Neutrophil (primary cell): Measurements from ENCODE around the gene CALHM1.
A peak's percentile ranks its signal among the peaks of the same experiment; 100 is the strongest.

Source experiments
- H3K27ac ChIP-seq: fragments of 200-600 bp; sonication (generic); 2 replicates; pipeline ENCODE4 v1.5.1; 2016; ENCODE audit warnings: mild to moderate bottlenecking, moderate library complexity
- H3K27me3 ChIP-seq: fragments of 200-600 bp; sonication (generic); 2 replicates; pipeline ENCODE4 v1.6.0; 2016; ENCODE audit warnings: mild to moderate bottlenecking
- H3K36me3 ChIP-seq: fragments of 200-600 bp; sonication (generic); 2 replicates; pipeline ENCODE4 v1.5.1; 2017
- H3K4me1 ChIP-seq, 2 experiments: fragments of 200-600 bp in 1 of 2; sonication (generic) in 1 of 2; 1 replicate in 1 of 2; 2 replicates in 1 of 2; pipeline versions ENCODE4 v1.5.1 to v1.6.1; 2013 to 2016; ENCODE audit warnings: low read depth in 1 of 2, low read length in 1 of 2, mild to moderate bottlenecking in 1 of 2, moderate library complexity in 1 of 2; ENCODE audit not compliant: control insufficient read depth in 1 of 2, insufficient read depth in 1 of 2
- H3K4me3 ChIP-seq, 2 experiments: fragments of 200-600 bp in 1 of 2; sonication (generic) in 1 of 2; 1 replicate in 1 of 2; 2 replicates in 1 of 2; pipeline ENCODE4 v1.5.1; 2013 to 2016; ENCODE audit warnings: low read depth in 1 of 2, low read length in 1 of 2, mild to moderate bottlenecking in 1 of 2, moderate library complexity in 1 of 2
- H3K9me3 ChIP-seq: fragments of 200-600 bp; sonication (generic); 2 replicates; pipeline ENCODE4 v1.5.1; 2016
- CTCF ChIP-seq: fragments of 200-600 bp; sonication (generic); IDR thresholded peaks from 2 replicates; pipeline ENCODE4 v1.5.1; 2016; ENCODE audit warnings: antibody characterized with exemption

The CALHM1 gene

DNA sequence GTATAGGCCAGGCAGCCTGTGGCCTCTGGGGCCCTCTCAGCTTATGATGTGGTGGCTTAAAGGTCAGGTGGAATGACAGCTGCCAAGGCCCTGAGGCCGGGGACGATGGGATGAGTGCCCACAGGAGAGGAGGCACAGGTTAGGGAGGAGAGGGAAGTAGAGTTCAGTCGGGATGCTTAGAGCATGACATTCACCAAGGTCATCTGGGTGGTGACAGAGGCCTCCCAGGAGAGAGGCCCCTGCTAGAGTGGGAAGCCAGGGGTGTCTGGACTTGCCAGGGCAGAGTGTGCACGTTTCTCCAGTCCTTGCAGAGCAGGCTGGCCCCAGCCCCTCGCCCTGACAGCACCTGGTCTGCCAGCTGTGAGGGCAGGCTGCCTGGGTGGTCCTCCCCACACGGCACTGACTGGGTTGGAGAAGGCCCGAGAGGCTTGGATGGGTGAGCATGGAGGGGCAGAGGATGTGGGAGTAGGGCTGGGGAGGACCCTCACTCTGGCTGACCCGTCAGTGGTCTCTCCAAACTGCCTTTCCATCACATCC, 1.5 kb downstream of the CALHM1 start:
- Histone ChIP-seq H3K4me3 (no peak overlapping the region), H3K36me3 (no peaks in the 10 kb centered on the region), H3K27ac (no peak overlapping the region), H3K4me1 (peaks cover 3 to 5% of the 10 kb centered on the region in 2 experiments), H3K27me3 (peaks cover 38% of the 10 kb centered on the region), H3K9me3 (no peaks in the 10 kb centered on the region)
- no peak for TF ChIP-seq CTCF

GRCh38 chr10:103456074-103456660, 2.5 kb downstream of the CALHM1 start:
- Histone ChIP-seq H3K27me3 (peaks cover 49% of the 10 kb centered on the region), H3K36me3 (no peaks in the 10 kb centered on the region), H3K4me1 (peaks cover 7 to 10% of the 10 kb centered on the region in 2 experiments), H3K9me3 (no peaks in the 10 kb centered on the region), H3K27ac (no peak overlapping the region), H3K4me3 (no peak overlapping the region)
- no peak for TF ChIP-seq CTCF

DNA sequence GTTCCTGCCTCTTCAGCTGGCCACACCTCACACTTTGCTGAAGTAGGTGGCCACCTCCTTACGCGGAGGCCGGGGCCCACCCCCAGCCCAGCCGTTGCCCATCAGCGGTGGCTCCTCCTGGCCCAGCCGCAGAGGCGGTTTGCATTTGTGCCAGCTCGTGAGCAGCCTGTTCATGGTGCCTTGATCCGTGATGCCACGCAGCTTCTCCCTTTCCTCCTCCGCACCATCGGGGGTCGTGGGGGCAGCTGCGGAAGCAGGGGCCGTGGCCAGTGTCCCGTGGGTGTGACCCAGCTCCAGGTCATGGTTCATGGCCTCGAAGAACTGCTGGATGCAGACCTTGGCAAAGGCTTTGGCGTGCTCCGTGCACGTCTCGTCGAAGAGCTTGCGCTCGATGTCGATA, 3.5 kb downstream of the CALHM1 start:
- peaks cover 7 to 13% of the 10 kb centered on the region in 2 experiments for H3K4me1 ChIP-seq
- no peaks in the 10 kb centered on the region for H3K9me3 ChIP-seq
- no peaks in the 10 kb centered on the region for H3K36me3 ChIP-seq
- peaks cover 58% of the 10 kb centered on the region for H3K27me3 ChIP-seq
- no peak overlapping the region for H3K27ac ChIP-seq
- H3K4me3 ChIP-seq, result no peak overlapping the region
- no peak for TF ChIP-seq CTCF

- Histone ChIP-seq H3K4me1 (peaks cover 7 to 13% of the 10 kb centered on the region in 2 experiments), H3K4me3 (no peak overlapping the region), H3K27me3 (peaks cover 65% of the 10 kb centered on the region), H3K9me3 (no peaks in the 10 kb centered on the region), H3K27ac (no peak overlapping the region), H3K36me3 (no peaks in the 10 kb centered on the region)
- no peak for TF ChIP-seq CTCF
Measured at GRCh38 chr10:103454026-103454425, 4.7 kb downstream of the CALHM1 start.

GRCh38 chr10:103452506-103453230, 6.0 kb downstream of the CALHM1 start:
- no peak for TF ChIP-seq CTCF
- Histone ChIP-seq H3K27me3 (peaks cover 59% of the 10 kb centered on the region), H3K36me3 (no peaks in the 10 kb centered on the region), H3K4me1 (peaks cover 7 to 13% of the 10 kb centered on the region in 2 experiments), H3K9me3 (no peaks in the 10 kb centered on the region), H3K27ac (no peak overlapping the region), H3K4me3 (peak overlapping the region in 1 of 2 experiments; percentile 35)
